RWPE2 (cell line): ENCODE results near the gene NLGN4Y.
A peak's percentile ranks its signal among the peaks of the same experiment; 100 is the strongest.

ENCODE experiments used
- ATAC-seq: fragments of 200-7000 bp; cut with Tn5 transposase; 3 replicates; pipeline ENCODE4 v1.9.1; 2021; ENCODE audit warnings: low read depth
- DNase-seq: peaks from one replicate; pipeline ENCODE4 v3.0.0-alpha.2; 2020; ENCODE audit warnings: low spot score
- H3K27ac ChIP-seq: fragments of 450-650 bp; 2 replicates; pipeline ENCODE4 v1.5.1; 2017; ENCODE audit warnings: mild to moderate bottlenecking; ENCODE audit not compliant: poor library complexity, severe bottlenecking
- H3K27me3 ChIP-seq: fragments of 250-450 bp; sonication (Bioruptor Pico); 2 replicates; pipeline ENCODE4 v1.5.1; 2021; ENCODE audit warnings: mild to moderate bottlenecking, moderate library complexity; ENCODE audit not compliant: insufficient read depth, poor library complexity, severe bottlenecking
- H3K36me3 ChIP-seq: fragments of 250-450 bp; sonication (Bioruptor Pico); 2 replicates; pipeline ENCODE4 v1.5.1; 2020; ENCODE audit warnings: low read depth, mild to moderate bottlenecking, moderate library complexity
- H3K4me1 ChIP-seq: fragments of 250-450 bp; sonication (Bioruptor Pico); 2 replicates; pipeline ENCODE4 v1.5.1; 2021; ENCODE audit warnings: mild to moderate bottlenecking, moderate library complexity; ENCODE audit not compliant: insufficient read depth, poor library complexity, severe bottlenecking
- H3K4me3 ChIP-seq: fragments of 250-450 bp; sonication (Bioruptor Pico); 2 replicates; pipeline ENCODE4 v1.5.1; 2021; ENCODE audit warnings: mild to moderate bottlenecking, moderate library complexity; ENCODE audit not compliant: severe bottlenecking
- H3K9me3 ChIP-seq: fragments of 250-450 bp; sonication (Bioruptor Pico); 2 replicates; pipeline ENCODE4 v1.5.1; 2021; ENCODE audit warnings: mild to moderate bottlenecking, moderate library complexity; ENCODE audit not compliant: severe bottlenecking
- TF ChIP-seq, protein P1 (sequence below): fragments of 450-650 bp; IDR thresholded peaks from one replicate; pipeline ENCODE4 v1.5.1; 2017; ENCODE audit warnings: mild to moderate bottlenecking, moderate library complexity; ENCODE audit not compliant: poor library complexity, severe bottlenecking

Gene NLGN4Y

DNA sequence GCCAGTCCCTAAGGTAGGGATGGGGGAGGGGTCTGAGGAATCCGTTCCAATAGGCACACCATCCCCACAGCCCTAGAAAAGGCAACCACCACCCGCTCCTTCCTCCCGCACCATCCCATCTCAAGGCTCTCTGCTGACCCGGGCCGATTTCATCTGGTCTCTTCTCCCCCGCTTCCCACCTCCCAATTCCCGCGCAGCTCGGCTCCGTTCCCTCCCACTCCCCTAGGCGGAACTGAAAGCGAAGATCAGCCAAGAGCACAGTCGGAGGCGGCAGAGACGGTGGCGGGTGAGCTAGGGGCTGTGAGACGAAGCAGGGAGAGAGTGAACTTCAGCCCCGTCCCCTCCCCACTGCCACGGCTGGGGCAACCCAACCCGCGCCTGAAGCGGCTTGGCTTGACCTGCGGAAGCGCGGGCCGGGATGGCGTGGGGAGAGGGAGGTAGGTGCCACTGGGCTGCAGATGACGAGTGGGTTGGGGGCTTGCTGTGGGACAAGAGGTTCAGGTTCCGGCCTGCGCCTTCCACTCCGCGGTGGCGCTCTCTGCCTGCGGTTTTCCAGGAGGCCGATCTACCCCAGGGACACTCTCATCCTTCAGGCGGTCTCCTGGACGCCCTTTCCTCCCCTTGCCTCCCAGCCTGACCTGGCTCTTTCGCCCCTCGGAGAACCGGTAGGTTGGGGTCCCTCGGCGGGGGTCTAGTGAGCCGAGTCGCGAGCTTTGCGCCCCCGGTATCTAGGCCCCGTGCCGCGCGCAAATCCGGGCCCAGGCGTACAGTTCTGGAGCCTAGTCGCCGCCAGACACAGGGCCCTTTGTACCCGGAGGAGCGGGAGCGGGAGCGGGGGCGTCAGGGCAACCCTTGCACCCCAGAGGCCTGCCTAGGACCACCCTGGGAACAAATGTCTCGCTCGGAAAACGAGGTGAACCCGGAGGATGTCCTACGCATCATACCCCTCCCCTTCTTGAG lies at the start of gene NLGN4Y:
TSS of gene NLGN4Y (plus strand) at position 258 of the 960 bp plus-strand sequence. CDS start 97,591 bp downstream, outside the sequence.
- Histone ChIP-seq H3K27me3 (peaks cover 15% of the 10 kb centered on the region), H3K4me1 (no peaks in the 10 kb centered on the region), H3K9me3 (no peaks in the 10 kb centered on the region), H3K27ac (peak within 1 kb of the TSS; percentile 6), H3K36me3 (no peaks in the 10 kb centered on the region; the same call in 1 of the 2 replicates), H3K4me3 (peak within 1 kb of the TSS; percentile 52)
- peak; percentile 66 for ATAC-seq
- TF ChIP-seq, protein P1, sequence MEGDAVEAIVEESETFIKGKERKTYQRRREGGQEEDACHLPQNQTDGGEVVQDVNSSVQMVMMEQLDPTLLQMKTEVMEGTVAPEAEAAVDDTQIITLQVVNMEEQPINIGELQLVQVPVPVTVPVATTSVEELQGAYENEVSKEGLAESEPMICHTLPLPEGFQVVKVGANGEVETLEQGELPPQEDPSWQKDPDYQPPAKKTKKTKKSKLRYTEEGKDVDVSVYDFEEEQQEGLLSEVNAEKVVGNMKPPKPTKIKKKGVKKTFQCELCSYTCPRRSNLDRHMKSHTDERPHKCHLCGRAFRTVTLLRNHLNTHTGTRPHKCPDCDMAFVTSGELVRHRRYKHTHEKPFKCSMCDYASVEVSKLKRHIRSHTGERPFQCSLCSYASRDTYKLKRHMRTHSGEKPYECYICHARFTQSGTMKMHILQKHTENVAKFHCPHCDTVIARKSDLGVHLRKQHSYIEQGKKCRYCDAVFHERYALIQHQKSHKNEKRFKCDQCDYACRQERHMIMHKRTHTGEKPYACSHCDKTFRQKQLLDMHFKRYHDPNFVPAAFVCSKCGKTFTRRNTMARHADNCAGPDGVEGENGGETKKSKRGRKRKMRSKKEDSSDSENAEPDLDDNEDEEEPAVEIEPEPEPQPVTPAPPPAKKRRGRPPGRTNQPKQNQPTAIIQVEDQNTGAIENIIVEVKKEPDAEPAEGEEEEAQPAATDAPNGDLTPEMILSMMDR: no peak
- DNase-seq: no peak

DNA sequence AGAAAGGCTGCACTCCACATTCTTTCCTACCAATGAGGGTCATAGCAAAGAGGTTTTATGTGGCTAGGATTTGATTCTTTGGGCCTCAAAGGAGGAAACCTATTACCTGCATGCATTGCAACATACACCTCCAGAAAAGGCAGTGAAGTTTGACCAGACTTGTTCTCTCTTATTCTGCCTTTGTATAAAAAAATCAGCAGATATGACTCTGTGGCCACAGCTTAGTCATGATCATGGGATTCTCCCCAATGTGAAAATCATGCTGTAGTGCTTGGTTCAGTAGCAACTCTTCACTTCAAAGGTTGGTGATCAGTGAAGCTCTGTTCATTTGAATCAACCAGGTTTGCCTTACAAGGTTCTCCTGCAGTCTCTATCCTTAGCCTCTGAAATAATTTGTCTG lies 38.4 kb upstream of the NLGN4Y start:
- Histone ChIP-seq H3K4me3 (no peak overlapping the region), H3K36me3 (no peaks in the 10 kb centered on the region), H3K4me1 (no peaks in the 10 kb centered on the region), H3K27ac (no peak overlapping the region), H3K27me3 (no peaks in the 10 kb centered on the region), H3K9me3 (no peaks in the 10 kb centered on the region)
- ATAC-seq (peak; percentile 48; the same call in 1 of the 3 replicates), DNase-seq (no peak)
- TF ChIP-seq, protein P1: no peak

DNA sequence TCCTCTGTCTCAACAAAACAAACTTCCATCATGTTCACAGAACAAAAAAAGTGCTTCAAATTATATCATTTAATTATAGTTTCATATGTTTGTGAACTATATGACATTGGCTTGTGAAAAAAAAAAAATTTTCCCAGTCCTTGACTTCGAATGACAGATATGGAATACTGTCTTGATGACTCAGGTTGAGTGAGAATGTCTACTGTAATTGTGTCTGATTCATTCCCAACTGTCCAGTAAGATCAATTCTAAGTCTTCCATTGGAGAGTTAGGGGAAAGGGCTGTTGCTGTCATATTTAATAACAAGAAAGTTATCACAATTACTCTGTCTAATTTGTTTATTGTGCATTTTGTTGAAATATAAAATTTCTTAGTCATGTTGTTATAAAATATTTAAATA lies 34.1 kb upstream of the NLGN4Y start:
- ATAC-seq (no peak), DNase-seq (no peak)
- Histone ChIP-seq H3K9me3 (no peaks in the 10 kb centered on the region), H3K36me3 (no peaks in the 10 kb centered on the region), H3K4me1 (no peaks in the 10 kb centered on the region), H3K27ac (no peak overlapping the region), H3K4me3 (no peak overlapping the region), H3K27me3 (no peaks in the 10 kb centered on the region)
- TF ChIP-seq, protein P1: no peak

DNA sequence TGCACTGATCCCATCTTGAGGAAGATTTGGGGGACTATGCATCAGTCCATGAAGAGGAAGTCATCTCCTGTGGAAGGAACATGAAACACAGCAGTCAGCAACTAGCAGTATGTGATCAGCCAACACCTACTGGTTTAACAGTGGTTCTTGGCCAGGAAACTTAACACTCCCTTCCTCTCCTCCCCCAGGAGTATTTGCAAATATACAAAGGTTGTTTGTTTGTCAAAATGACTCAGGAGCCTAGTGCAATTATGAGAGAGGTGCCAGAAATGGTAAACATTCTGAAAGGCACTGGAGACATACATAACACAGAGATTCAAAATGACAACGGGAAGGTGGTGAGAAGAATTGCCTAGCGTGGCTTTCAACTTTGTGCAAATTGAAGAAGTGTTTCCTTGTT lies 26.3 kb upstream of the NLGN4Y start:
- Histone ChIP-seq H3K27me3 (no peaks in the 10 kb centered on the region), H3K4me3 (no peak overlapping the region), H3K27ac (no peak overlapping the region), H3K36me3 (no peaks in the 10 kb centered on the region), H3K9me3 (no peaks in the 10 kb centered on the region), H3K4me1 (no peaks in the 10 kb centered on the region)
- no peak for DNase-seq
- TF ChIP-seq, protein P1: no peak
- no peak for ATAC-seq

DNA sequence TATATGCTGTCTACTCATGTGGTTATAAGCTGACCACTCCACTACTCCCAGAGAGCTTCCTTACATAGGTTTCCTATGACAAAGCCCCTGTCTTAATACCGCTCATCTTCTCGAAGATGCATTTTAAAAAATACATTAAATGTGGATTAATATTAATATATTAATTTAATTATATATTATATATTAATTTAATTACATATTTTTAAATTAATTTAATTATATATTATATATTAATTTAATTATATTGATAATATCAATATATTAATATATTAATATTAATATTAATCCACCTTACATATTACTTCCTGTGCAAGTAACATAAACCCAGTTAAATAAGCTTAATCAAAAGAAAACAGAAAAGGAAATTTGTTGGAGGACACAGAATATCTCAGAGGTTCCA lies 19.7 kb upstream of the NLGN4Y start:
- no peak for ATAC-seq

More for the DNA sequence above, 19.7 kb upstream of the NLGN4Y start:
- H3K27ac ChIP-seq: no peak overlapping the region
- H3K36me3 ChIP-seq: no peaks in the 10 kb centered on the region
- no peaks in the 10 kb centered on the region for H3K4me1 ChIP-seq
- H3K4me3 ChIP-seq: no peak overlapping the region
- TF ChIP-seq, protein P1: no peak
- H3K27me3 ChIP-seq: no peaks in the 10 kb centered on the region
- H3K9me3 ChIP-seq: no peaks in the 10 kb centered on the region
- DNase-seq: no peak
